Psoas muscle (tissue), 8 donors: ENCODE measurements around the gene ATE1. TPM values are rescaled to one million over a fixed set of nuclear protein-coding genes. Genes with fewer than 3 reads are reported as not detected.

Source experiments
- ATAC-seq, 4 donors: fragments of 200-7000 bp; cut with Tn5 transposase; one replicate each; pipeline ENCODE4 v1.9.1; 2020; ENCODE audit warnings: moderate library complexity in 3 of 4, mild to moderate bottlenecking in 2 of 4
- DNase-seq, 2 donors: peaks; one replicate each; pipeline ENCODE4 v3.0.0-alpha.2; 2020
- H3K27ac ChIP-seq: fragments of 200-600 bp; one replicate; pipeline ENCODE4 v1.8.0; 2022
- H3K27me3 ChIP-seq, 3 donors: fragments of 200-600 bp in 1 of 3; one replicate each; pipeline versions ENCODE4 v1.6.1 to v1.8.0; 2013 to 2022; ENCODE audit warnings: low read length in 2 of 3, mild to moderate bottlenecking in 2 of 3, moderate library complexity in 1 of 3; ENCODE audit not compliant: insufficient read depth in 3 of 3
- H3K36me3 ChIP-seq, 2 donors: fragments of 200-600 bp in 1 of 2; one replicate each; pipeline versions ENCODE4 v1.6.1 to v1.8.0; 2013 to 2022; ENCODE audit warnings: low read depth in 1 of 2, mild to moderate bottlenecking in 1 of 2, moderate library complexity in 1 of 2; ENCODE audit not compliant: insufficient read depth in 1 of 2
- H3K4me1 ChIP-seq: fragments of 200-600 bp; one replicate; pipeline ENCODE4 v1.8.0; 2022
- H3K4me3 ChIP-seq: fragments of 200-600 bp; one replicate; pipeline ENCODE4 v1.8.0; 2022; ENCODE audit warnings: mild to moderate bottlenecking
- H3K9me3 ChIP-seq: fragments of 200-600 bp; one replicate; pipeline ENCODE4 v1.8.0; 2022
- CTCF ChIP-seq: fragments of 200-600 bp; IDR thresholded peaks from one replicate; pipeline ENCODE4 v1.8.0; 2022; ENCODE audit warnings: antibody characterized with exemption
- WGBS, 3 donors: extraction: QIAGEN DNeasy Blood & Tissue Kit; methylation state at CpG; one replicate each; pipeline versions ENCODE4 v1.1.6 to v1.1.7; 2013; 5-methylcytosine and 5-hydroxymethylcytosine counted together
- intact Hi-C, 2 donors: fragments of 100-400 bp; cut with DNase I; formaldehyde crosslinking; loops; one replicate each; pipeline versions ENCODE4 v1.11.0 to v1.14.2; 2022
- polyA plus RNA-seq, 3 donors: library from polyadenylated mRNA; stranded (reverse); fragments of 200-250 nt; gene quantifications; one replicate each; pipeline ENCODE4 v1.2.3, GENCODE V29; 2013
- total RNA-seq, 4 donors: library from RNA; stranded (reverse); fragmentation: NEBNext Ultra II Directional in 2 of 4; extraction: Animal tissue kit (Norgen Biotek cat#: 25700) in 2 of 4; gene quantifications; one replicate each; pipeline versions ENCODE4 v1.2.1 to v1.2.4, GENCODE V29; 2021 to 2023
- donor health status: healthy with polysubstance abuse.
- donor health status: DM: no; HTN: no; CAD: no; lungs with moderate emphysema.
- donor health status: Bipolar disorder and iron deficiency.
- donor health status: healthy.
- donor health status: DM: yes; HTN: yes; CAD: no.
- donor health status: DM: no; HTN: no; CAD: no.
- donor health status: DM: no; HTN: no; CAD: no.
- donor health status: DM: yes; HTN: yes; CAD: no.

Gene ATE1
- total and polyA plus RNA-seq, 7 donors: 11.6 to 36.9 (median 28.4) TPM

- H3K27me3 ChIP-seq: no peaks in the 10 kb centered on the region
- WGBS, 3 donors: 92 to 94% (median 92%) methylated on average over 3 of the region's 3 CpGs
- intact Hi-C loops: no loop called here
- no peak for TF ChIP-seq CTCF
- no peaks in the 10 kb centered on the region for H3K4me1 ChIP-seq
- no peak overlapping the region for H3K27ac ChIP-seq
- H3K36me3 ChIP-seq: peaks cover 0 to 7% of the 10 kb centered on the region in 2 donors
- ATAC-seq: no peak
- DNase-seq: no peak
- no peak overlapping the region for H3K4me3 ChIP-seq
- H3K9me3 ChIP-seq: no peaks in the 10 kb centered on the region
Measured at GRCh38 chr10:121796342-121796741, 131.5 kb downstream of the ATE1 start.

- ATAC-seq (no peak), DNase-seq (no peak)
- WGBS, 3 donors: 89 to 96% (median 90%) methylated on average over 3 of the region's 3 CpGs
- intact Hi-C loops: no loop called here
- Histone ChIP-seq H3K4me3 (no peak overlapping the region), H3K36me3 (peaks cover 0 to 26% of the 10 kb centered on the region in 2 donors), H3K9me3 (no peaks in the 10 kb centered on the region), H3K27ac (no peak overlapping the region), H3K4me1 (no peaks in the 10 kb centered on the region), H3K27me3 (no peaks in the 10 kb centered on the region)
- no peak for TF ChIP-seq CTCF
Measured at GRCh38 chr10:121792198-121792597, 135.6 kb downstream of the ATE1 start.

- 94 to 95% (median 94%) methylated on average over 5 of the region's 5 CpGs for WGBS, 3 donors
- Histone ChIP-seq H3K36me3 (peaks cover 0 to 26% of the 10 kb centered on the region in 2 donors), H3K27me3 (no peaks in the 10 kb centered on the region), H3K4me3 (no peak overlapping the region), H3K9me3 (no peaks in the 10 kb centered on the region), H3K4me1 (no peaks in the 10 kb centered on the region), H3K27ac (no peak overlapping the region)
- no peak for TF ChIP-seq CTCF
- ATAC-seq (no peak), DNase-seq (no peak)
- intact Hi-C loops: no loop called here
Measured at GRCh38 chr10:121791761-121792160, 136.1 kb downstream of the ATE1 start.

- ATAC-seq (no peak), DNase-seq (no peak)
- TF ChIP-seq CTCF: no peak
- no peaks in the 10 kb centered on the region for H3K4me1 ChIP-seq
- no peaks in the 10 kb centered on the region for H3K27me3 ChIP-seq
- intact Hi-C loops: no loop called here
- peaks cover 0 to 26% of the 10 kb centered on the region in 2 donors for H3K36me3 ChIP-seq
- no peak overlapping the region for H3K27ac ChIP-seq
- no peaks in the 10 kb centered on the region for H3K9me3 ChIP-seq
- no peak overlapping the region for H3K4me3 ChIP-seq
- 53 to 80% (median 63%) methylated on average over 3 of the region's 3 CpGs for WGBS, 3 donors
Measured at GRCh38 chr10:121788717-121789116, 139.1 kb downstream of the ATE1 start.

- Histone ChIP-seq H3K4me1 (no peaks in the 10 kb centered on the region), H3K27me3 (no peaks in the 10 kb centered on the region), H3K9me3 (no peaks in the 10 kb centered on the region), H3K36me3 (peaks cover 0 to 26% of the 10 kb centered on the region in 2 donors), H3K4me3 (no peak overlapping the region), H3K27ac (no peak overlapping the region)
- ATAC-seq: no peak
- TF ChIP-seq CTCF: no peak
- intact Hi-C loops: no loop called here
- 82 to 93% (median 91%) methylated on average over 3 of the region's 3 CpGs for WGBS, 3 donors
- DNase-seq: no peak
Measured at GRCh38 chr10:121788115-121788514, 139.7 kb downstream of the ATE1 start.
